ENCODE measurements around the gene GNAI1. TPM values are rescaled to one million over a fixed set of nuclear protein-coding genes. Genes with fewer than 3 reads are reported as not detected.

Gene GNAI1
- total RNA-seq, 1 donor = 73.8 TPM

DNA sequence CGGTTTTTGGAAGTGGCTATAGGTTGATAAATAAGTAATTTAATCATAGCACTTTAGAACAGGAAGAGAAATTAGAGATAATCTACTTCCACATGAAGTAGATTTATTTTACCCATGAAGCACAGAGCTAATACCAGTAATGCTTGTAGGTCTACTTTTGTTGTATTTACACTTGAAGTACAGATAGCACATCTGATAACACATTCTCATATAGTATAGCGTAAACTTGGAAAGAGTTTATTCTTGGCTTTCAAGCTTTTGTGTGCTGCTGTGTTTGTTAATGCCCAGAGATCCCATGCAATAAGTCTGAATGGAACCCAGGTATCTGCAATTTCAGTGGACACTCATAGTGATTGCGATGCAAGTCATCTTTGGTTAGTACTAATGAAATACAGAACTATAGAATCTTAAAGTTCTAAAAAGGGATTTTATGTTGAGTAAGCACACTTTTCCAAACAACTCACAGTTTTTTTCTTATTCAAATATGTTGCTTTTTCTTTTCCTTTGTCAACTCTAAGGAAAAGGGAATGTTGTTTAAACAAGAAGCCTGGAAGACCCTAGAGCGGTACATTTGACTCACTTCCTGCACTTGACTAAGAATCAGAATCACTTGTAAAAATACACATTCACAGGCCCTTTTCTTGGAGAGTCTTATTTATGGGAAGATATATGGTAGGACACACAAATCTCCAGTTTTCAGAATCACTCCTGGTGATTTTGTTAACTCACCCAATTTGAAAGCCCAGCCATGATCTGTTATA, 105.8 kb downstream of the GNAI1 start:
- no peak for DNase-seq (ENCODE audit: low read depth)
- TF ChIP-seq, protein P1, sequence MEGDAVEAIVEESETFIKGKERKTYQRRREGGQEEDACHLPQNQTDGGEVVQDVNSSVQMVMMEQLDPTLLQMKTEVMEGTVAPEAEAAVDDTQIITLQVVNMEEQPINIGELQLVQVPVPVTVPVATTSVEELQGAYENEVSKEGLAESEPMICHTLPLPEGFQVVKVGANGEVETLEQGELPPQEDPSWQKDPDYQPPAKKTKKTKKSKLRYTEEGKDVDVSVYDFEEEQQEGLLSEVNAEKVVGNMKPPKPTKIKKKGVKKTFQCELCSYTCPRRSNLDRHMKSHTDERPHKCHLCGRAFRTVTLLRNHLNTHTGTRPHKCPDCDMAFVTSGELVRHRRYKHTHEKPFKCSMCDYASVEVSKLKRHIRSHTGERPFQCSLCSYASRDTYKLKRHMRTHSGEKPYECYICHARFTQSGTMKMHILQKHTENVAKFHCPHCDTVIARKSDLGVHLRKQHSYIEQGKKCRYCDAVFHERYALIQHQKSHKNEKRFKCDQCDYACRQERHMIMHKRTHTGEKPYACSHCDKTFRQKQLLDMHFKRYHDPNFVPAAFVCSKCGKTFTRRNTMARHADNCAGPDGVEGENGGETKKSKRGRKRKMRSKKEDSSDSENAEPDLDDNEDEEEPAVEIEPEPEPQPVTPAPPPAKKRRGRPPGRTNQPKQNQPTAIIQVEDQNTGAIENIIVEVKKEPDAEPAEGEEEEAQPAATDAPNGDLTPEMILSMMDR (IDR thresholded peaks at IDR 0.05; ENCODE audit: insufficient read depth, low read depth, low read length) = no peak
- H3K4me3 ChIP-seq (ENCODE audit: low read depth, low read length) = no peak overlapping the region

DNA sequence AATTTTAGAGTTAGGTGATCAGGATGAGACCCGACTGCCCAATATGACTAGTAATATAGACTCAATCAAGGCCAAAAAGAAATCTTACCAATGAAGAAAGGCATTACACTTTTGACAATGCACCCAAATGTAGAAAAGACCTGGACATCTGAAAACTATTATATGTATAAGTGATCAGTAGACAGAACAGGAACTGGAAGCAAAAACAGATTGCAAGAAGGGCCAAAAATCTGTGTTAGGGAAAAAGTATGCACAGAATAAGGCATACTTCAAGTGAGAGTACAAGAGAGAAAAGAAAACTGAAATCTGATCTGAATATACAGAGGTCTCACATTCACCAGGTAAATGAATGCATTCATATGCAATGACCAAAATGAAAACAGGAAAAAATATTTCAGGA, 107.0 kb downstream of the GNAI1 start:
- H3K4me3 ChIP-seq (ENCODE audit: low read depth, low read length) = no peak overlapping the region
- DNase-seq (ENCODE audit: low read depth) = no peak
- TF ChIP-seq, protein P1 (IDR thresholded peaks at IDR 0.05; ENCODE audit: insufficient read depth, low read depth, low read length) = no peak

DNA sequence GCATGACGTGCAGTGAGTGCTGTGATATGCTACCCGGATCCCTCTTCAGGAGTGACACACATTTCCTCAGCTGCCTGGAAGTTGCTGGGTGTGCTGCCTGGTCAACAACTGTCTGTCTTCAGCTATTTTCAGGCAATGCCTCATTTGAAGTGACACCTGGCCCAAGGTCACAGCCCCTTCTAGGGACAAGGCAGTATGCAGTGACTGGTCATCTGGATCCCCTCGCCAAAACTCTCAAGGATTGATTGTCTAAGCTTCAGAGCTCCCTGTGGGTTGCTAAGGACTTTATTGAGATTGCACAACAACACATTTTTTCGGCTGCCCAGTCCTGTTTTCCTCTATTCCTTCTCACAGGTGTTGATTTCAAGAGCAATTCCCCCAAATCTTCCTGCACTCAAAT, 108.8 kb downstream of the GNAI1 start:
- TF ChIP-seq, protein P1 (IDR thresholded peaks at IDR 0.05; ENCODE audit: insufficient read depth, low read depth, low read length) = no peak
- no peak overlapping the region for H3K4me3 ChIP-seq (ENCODE audit: low read depth, low read length)
- peak; percentile 46 for DNase-seq (ENCODE audit: low read depth)

DNA sequence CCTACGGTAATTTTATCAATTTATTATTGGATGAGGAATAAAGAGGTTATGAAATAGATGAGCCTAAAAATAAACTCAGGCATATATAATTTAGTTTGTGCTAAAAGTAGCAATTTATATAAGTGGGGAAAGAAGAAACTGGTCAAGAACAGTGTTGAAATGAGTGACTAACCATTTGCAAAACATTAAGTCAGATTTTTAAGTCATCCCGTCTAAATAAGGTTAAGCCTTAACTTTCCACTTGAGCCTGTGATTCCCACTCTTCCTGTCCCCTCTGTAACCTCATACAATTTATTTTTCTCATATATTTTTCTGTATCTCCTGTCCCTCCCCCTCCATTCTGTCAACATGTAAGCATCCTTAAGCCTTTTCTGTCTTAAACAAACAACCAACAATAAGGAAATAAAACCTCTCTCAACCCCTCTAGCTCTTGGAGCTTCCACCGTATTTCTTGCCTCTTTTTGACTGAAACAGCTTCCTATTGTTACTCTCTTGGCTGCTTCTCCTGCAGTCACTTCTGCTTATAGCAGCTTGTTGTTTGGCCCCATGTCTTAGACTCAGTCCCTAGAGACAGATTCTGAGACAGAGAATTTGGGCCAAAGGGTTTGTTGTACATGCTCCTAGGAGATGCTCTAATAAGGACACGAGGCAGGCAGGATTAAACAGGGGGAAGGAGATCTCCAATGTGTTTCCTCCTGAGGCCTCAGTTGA, 109.7 kb downstream of the GNAI1 start:
- peak; percentile 38 for DNase-seq (ENCODE audit: low read depth)
- TF ChIP-seq, protein P1 (IDR thresholded peaks at IDR 0.05; ENCODE audit: insufficient read depth, low read depth, low read length) = no peak
- no peak overlapping the region for H3K4me3 ChIP-seq (ENCODE audit: low read depth, low read length)

DNA sequence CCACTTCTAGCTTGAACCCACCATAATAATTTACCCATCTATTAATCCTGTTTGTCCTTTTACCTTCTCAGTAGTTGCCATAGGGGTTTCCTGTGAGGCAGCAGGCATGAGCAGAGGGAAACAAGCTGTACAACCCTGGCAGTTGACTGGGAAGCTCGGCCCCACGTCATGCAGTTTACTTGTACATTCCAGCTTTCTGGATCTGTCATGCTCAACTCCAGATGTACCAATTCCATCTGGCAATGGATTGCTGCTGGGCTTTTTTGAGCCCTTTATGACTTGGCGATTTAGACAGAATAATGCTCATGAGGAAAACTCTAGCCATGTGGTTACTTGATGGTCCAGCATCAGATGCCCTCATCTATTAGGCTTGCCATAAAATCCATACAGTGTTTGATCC, 112.5 kb downstream of the GNAI1 start:
- DNase-seq (ENCODE audit: low read depth) = peak; percentile 54
- TF ChIP-seq, protein P1 (IDR thresholded peaks at IDR 0.05; ENCODE audit: insufficient read depth, low read depth, low read length) = no peak
- no peak overlapping the region for H3K4me3 ChIP-seq (ENCODE audit: low read depth, low read length)

DNA sequence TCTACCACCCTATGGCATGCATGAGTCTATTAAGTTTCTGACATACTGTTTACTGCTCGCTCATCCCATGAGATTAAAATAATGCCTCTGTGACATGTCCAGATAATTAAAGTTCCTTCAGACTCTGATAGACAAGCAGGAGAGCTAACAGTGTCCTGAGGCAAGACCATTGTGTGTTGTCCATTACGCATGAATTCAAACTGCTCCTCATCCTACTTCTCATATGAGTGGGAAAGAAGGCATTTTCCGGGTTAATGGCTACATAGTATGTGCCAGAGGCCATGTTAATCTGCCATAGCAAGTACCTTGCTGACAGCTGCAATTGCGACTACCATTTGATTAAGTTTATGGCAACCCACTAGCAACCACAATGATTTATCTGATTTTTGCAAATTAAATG, 113.3 kb downstream of the GNAI1 start:
- H3K4me3 ChIP-seq (ENCODE audit: low read depth, low read length) = no peak overlapping the region
- no peak for DNase-seq (ENCODE audit: low read depth)
- TF ChIP-seq, protein P1 (IDR thresholded peaks at IDR 0.05; ENCODE audit: insufficient read depth, low read depth, low read length) = no peak

Measured in fibroblast of villous mesenchyme (primary cell).